K562 (cell line): ENCODE results near the gene DCUN1D3. TPM values are rescaled to one million over a fixed set of nuclear protein-coding genes. Genes with fewer than 3 reads are reported as not detected.

ENCODE experiments used
- BRCA1 ChIP-seq, 2 experiments: fragments of 450-650 bp in 1 of 2; sonication (generic) in 1 of 2; formaldehyde crosslinking in 1 of 2; IDR thresholded peaks; 2 replicates each; pipeline versions ENCODE4 v1.5.0 to v1.6.1; 2017 to 2020; ENCODE audit warnings: mild to moderate bottlenecking in 1 of 2, missing genetic modification reagents in 1 of 2
- CHD7 ChIP-seq: fragments of 200-600 bp; sonication (generic); IDR thresholded peaks from one replicate; pipeline ENCODE4 v1.6.1; 2012; ENCODE audit warnings: mild to moderate bottlenecking, low read depth, low read length, inconsistent platforms
- ELF4 ChIP-seq: fragments of 450-650 bp; formaldehyde crosslinking; IDR thresholded peaks from 2 replicates; pipeline ENCODE4 v1.4.0; 2022; ENCODE audit warnings: missing genetic modification characterization
- FIP1L1 ChIP-seq: fragments of 200-400 bp; formaldehyde crosslinking; IDR thresholded peaks from 2 replicates; pipeline ENCODE4 v1.6.1; 2018; ENCODE audit warnings: mild to moderate bottlenecking, low read depth, low read length; ENCODE audit not compliant: poor library complexity, severe bottlenecking
- HNRNPLL ChIP-seq: fragments of 200-400 bp; formaldehyde crosslinking; IDR thresholded peaks from 2 replicates; pipeline ENCODE4 v1.6.1; 2017; ENCODE audit warnings: low read length, low read depth, mild to moderate bottlenecking; ENCODE audit not compliant: poor library complexity, severe bottlenecking
- KDM1A ChIP-seq, 2 experiments: fragments of 450-650 bp; IDR thresholded peaks; 2 replicates each; pipeline ENCODE4 v1.6.1; 2016; ENCODE audit warnings: mild to moderate bottlenecking in 2 of 2
- RAD21 ChIP-seq, 2 experiments: fragments of 250-450 bp in 1 of 2; fragments of 450-650 bp in 1 of 2; sonication (Bioruptor Pico) in 1 of 2; formaldehyde crosslinking in 1 of 2; IDR thresholded peaks in 1 of 2; conservative IDR thresholded peaks in 1 of 2; 2 replicates each; pipeline versions ENCODE4 v1.4.0 to v1.8.0; 2020 to 2022; ENCODE audit warnings: mild to moderate bottlenecking in 2 of 2, moderate library complexity in 1 of 2
- SMAD1 ChIP-seq: fragments of 150-350 bp; IDR thresholded peaks from 2 replicates; pipeline ENCODE4 v1.6.1; 2014; ENCODE audit warnings: low read length, low read depth; ENCODE audit not compliant: partially characterized antibody
- SMC3 ChIP-seq: conservative IDR thresholded peaks from 2 replicates; pipeline ENCODE4 v1.6.1; 2011; ENCODE audit warnings: low read depth, low read length, improper control_type of control experiment; ENCODE audit not compliant: insufficient read depth
- ZFPM2 ChIP-seq: fragments of 250-450 bp; sonication (Bioruptor Pico); IDR thresholded peaks from 2 replicates; pipeline ENCODE4 v1.5.1; 2022; ENCODE audit warnings: mild to moderate bottlenecking
- ZKSCAN8 ChIP-seq: fragments of 200-800 bp; sonication (Bioruptor generic); IDR thresholded peaks from 2 replicates; pipeline ENCODE4 v1.6.1; 2016; ENCODE audit warnings: missing genetic modification characterization, missing compliant biosample characterization
- ZNF518B ChIP-seq: fragments of 250-450 bp; sonication (Bioruptor Pico); IDR thresholded peaks from 2 replicates; pipeline ENCODE4 v1.5.0; 2021; ENCODE audit warnings: mild to moderate bottlenecking, moderate library complexity
- polyA plus RNA-seq, 8 experiments: library from polyadenylated mRNA; depleted of rRNA in 4 of 8; stranded (reverse) in 5 of 8; unstranded in 3 of 8; fragments of >200 nt; fragmentation: Nextera tagmentation in 2 of 8; fragmentation: Illumina TruSeq in 1 of 8; extraction: Ambion mirVana in 2 of 8; extraction: Trizol in 1 of 8; gene quantifications; 2 replicates each; pipeline versions ENCODE4 v1.2.1 to v1.2.3, GENCODE V29; 2011 to 2014; ENCODE audit warnings: inconsistent platforms in 1 of 8, missing spikeins in 1 of 8
- total RNA-seq, 7 experiments: library from RNA; depleted of rRNA in 6 of 7; stranded (reverse); fragments of >200 nt in 6 of 7; fragmentation: Illumina TruSeq in 2 of 7; extraction: Trizol in 2 of 7; gene quantifications; 2 replicates each; pipeline versions ENCODE4 v1.2.1 to v1.2.3, GENCODE V29; 2011 to 2021; ENCODE audit warnings: low replicate concordance in 1 of 7

The DCUN1D3 gene
- total and polyA plus RNA-seq, 9 of the 15 experiments (the other 6 are each of a cell fraction or from before 2014, with no cell fraction given): 1.0 to 4.7 (median 2.2) TPM

GRCh38 chr16:20904507-20905081, 4.4 kb upstream of the DCUN1D3 start (continued):
- TF ChIP-seq CHD7 (no peak), ZKSCAN8 (no peak), FIP1L1 (no peak), KDM1A (IDR thresholded peaks at IDR 0.05) (peak in 1 of 2 experiments; percentile 41; a peak in 1 of 4 replicates), ELF4 (CRISPR knock-in tag) (peak; percentile 89; the same call in 1 of the 2 replicates), SMC3 (no peak), RAD21 (CRISPR knock-in tag; conservative IDR thresholded peaks at IDR 0.05 in 1 of 2, IDR thresholded peaks at IDR 0.05 in 1 of 2) (no peak; a peak in 1 of 4 replicates), ZFPM2 (CRISPR knock-in tag) (no peak), SMAD1 (no peak), HNRNPLL (no peak), ZNF518B (CRISPR knock-in tag) (no peak), BRCA1 (IDR thresholded peaks at IDR 0.05) (no peak), BRCA1 (CRISPR knock-in tag; IDR thresholded peaks at IDR 0.05) (no peak)
